Trophoblast cell (in vitro differentiated cells and primary cell): ENCODE measurements around the gene BROX.

Source experiments
- DNase-seq, 2 donors: peaks; one replicate each; pipeline ENCODE4 v3.0.0-alpha.2; 2016
- H2AFZ ChIP-seq: 2 replicates; pipeline ENCODE4 v1.6.1; 2013; ENCODE audit warnings: low read length, moderate library complexity, mild to moderate bottlenecking; ENCODE audit not compliant: insufficient read depth, poor library complexity
- H2AK5ac ChIP-seq: 2 replicates; pipeline ENCODE4 v1.6.1; 2013; ENCODE audit warnings: mild to moderate bottlenecking, low read length
- H2BK120ac ChIP-seq: 2 replicates; pipeline ENCODE4 v1.6.1; 2013; ENCODE audit warnings: low read length, mild to moderate bottlenecking, moderate library complexity; ENCODE audit not compliant: insufficient read depth, poor library complexity
- H2BK12ac ChIP-seq: 2 replicates; pipeline ENCODE4 v1.6.1; 2013; ENCODE audit warnings: mild to moderate bottlenecking, low read length, moderate library complexity
- H2BK5ac ChIP-seq: 2 replicates; pipeline ENCODE4 v1.6.1; 2013; ENCODE audit warnings: low read length, low read depth, moderate library complexity, mild to moderate bottlenecking; ENCODE audit not compliant: poor library complexity
- H3K14ac ChIP-seq: 2 replicates; pipeline ENCODE4 v1.6.1; 2013; ENCODE audit warnings: mild to moderate bottlenecking, low read length
- H3K18ac ChIP-seq: 2 replicates; pipeline ENCODE4 v1.6.1; 2013; ENCODE audit warnings: mild to moderate bottlenecking, low read length
- H3K23ac ChIP-seq: 2 replicates; pipeline ENCODE4 v1.6.1; 2013; ENCODE audit warnings: low read length
- H3K27ac ChIP-seq: 2 replicates; pipeline ENCODE4 v1.5.1; 2013; ENCODE audit warnings: low read depth, mild to moderate bottlenecking, inconsistent platforms, low read length, moderate library complexity
- H3K27me3 ChIP-seq: 2 replicates; pipeline ENCODE4 v1.6.1; 2013; ENCODE audit warnings: inconsistent platforms, mild to moderate bottlenecking, low read length, moderate library complexity; ENCODE audit not compliant: insufficient read depth
- H3K36me3 ChIP-seq, 2 experiments: 1 replicate in 1 of 2; 2 replicates in 1 of 2; pipeline ENCODE4 v1.6.1; 2013; ENCODE audit warnings: low read length in 2 of 2, mild to moderate bottlenecking in 2 of 2, moderate library complexity in 1 of 2; ENCODE audit not compliant: insufficient read depth in 2 of 2, control insufficient read depth in 1 of 2
- H3K4ac ChIP-seq: 2 replicates; pipeline ENCODE4 v1.6.1; 2013; ENCODE audit warnings: low read depth, mild to moderate bottlenecking, low read length, moderate library complexity
- H3K4me1 ChIP-seq, 2 experiments: 1 replicate in 1 of 2; 2 replicates in 1 of 2; pipeline ENCODE4 v1.6.1; 2013; ENCODE audit warnings: low read length in 2 of 2, mild to moderate bottlenecking in 2 of 2, moderate library complexity in 1 of 2; ENCODE audit not compliant: insufficient read depth in 2 of 2, control insufficient read depth in 1 of 2
- H3K4me2 ChIP-seq: 2 replicates; pipeline ENCODE4 v1.6.1; 2013; ENCODE audit warnings: inconsistent platforms, mild to moderate bottlenecking, low read length, moderate library complexity
- H3K4me3 ChIP-seq: 2 replicates; pipeline ENCODE4 v1.5.1; 2013; ENCODE audit warnings: mild to moderate bottlenecking, low read depth, low read length, inconsistent platforms
- H3K79me1 ChIP-seq: one replicate; pipeline ENCODE4 v1.6.1; 2013; ENCODE audit warnings: low read length
- H3K79me2 ChIP-seq: 2 replicates; pipeline ENCODE4 v1.6.1; 2013; ENCODE audit warnings: low read length, mild to moderate bottlenecking; ENCODE audit not compliant: control insufficient read depth, insufficient read depth, poor library complexity
- H3K9ac ChIP-seq: 2 replicates; pipeline ENCODE4 v1.6.1; 2013; ENCODE audit warnings: mild to moderate bottlenecking, low read length
- H3K9me3 ChIP-seq: 2 replicates; pipeline ENCODE4 v1.6.1; 2013; ENCODE audit warnings: low read depth, mild to moderate bottlenecking, control low read depth, inconsistent platforms, low read length; ENCODE audit not compliant: insufficient read depth
- H4K12ac ChIP-seq: 2 replicates; pipeline ENCODE4 v1.6.1; 2013; ENCODE audit warnings: low read depth, mild to moderate bottlenecking, low read length, moderate library complexity
- H4K8ac ChIP-seq: 2 replicates; pipeline ENCODE4 v1.6.1; 2013; ENCODE audit warnings: low read depth, mild to moderate bottlenecking, low read length, moderate library complexity
- H4K91ac ChIP-seq: one replicate; pipeline ENCODE4 v1.6.1; 2013; ENCODE audit warnings: low read depth, mild to moderate bottlenecking, low read length, moderate library complexity
- whole genome bisulfite sequencing: extraction: QIAGEN DNeasy Blood & Tissue Kit; methylation state at CpG from one replicate; pipeline ENCODE4 v1.1.7; 2013; ENCODE audit warnings: missing lambda C conversion rate; ENCODE audit not compliant: insufficient read length, insufficient coverage; ENCODE audit errors: extremely low coverage; 5-methylcytosine and 5-hydroxymethylcytosine counted together

The BROX gene

DNA sequence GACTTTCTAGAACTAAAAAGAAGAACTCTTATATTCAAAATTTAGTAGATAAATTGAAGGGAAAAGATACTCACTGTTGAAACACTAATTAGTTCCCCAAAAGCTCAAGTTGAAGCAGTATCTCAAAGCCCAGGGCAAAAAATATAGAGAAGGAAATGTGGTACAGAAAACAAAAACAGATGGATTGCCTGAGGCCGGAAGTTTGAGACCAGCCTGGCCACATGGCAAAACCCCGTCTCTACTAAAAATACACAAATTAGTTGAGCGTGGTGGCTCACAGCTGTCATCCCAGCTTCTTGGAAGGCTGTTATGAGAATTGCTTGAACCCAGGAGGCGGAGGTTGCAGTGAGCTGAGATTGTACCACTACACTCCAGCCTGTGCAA lies 60.6 kb downstream of the BROX start:
- Histone ChIP-seq H3K36me3 (peaks cover 0 to 3% of the 10 kb centered on the region in 2 experiments), H3K9ac (no peak overlapping the region), H3K23ac (no peak overlapping the region), H3K4me2 (no peak overlapping the region), H3K4me3 (no peak overlapping the region), H3K9me3 (peaks cover 3% of the 10 kb centered on the region), H3K27me3 (no peaks in the 10 kb centered on the region), H2BK5ac (no peak overlapping the region), H3K27ac (no peak overlapping the region), H2BK12ac (no peak overlapping the region), H3K79me2 (no peaks in the 10 kb centered on the region), H3K18ac (no peak overlapping the region), H4K12ac (no peak overlapping the region), H3K79me1 (no peaks in the 10 kb centered on the region), H3K4me1 (no peaks in the 10 kb centered on the region), H3K14ac (no peak overlapping the region), H2AFZ (no peak overlapping the region), H4K91ac (no peak overlapping the region), H2BK120ac (no peak overlapping the region), H4K8ac (no peak overlapping the region), H2AK5ac (no peak overlapping the region), H3K4ac (no peak overlapping the region)
- no CpG with 5 or more reads among the region's 4 CpGs for WGBS
- no peak for DNase-seq

DNA sequence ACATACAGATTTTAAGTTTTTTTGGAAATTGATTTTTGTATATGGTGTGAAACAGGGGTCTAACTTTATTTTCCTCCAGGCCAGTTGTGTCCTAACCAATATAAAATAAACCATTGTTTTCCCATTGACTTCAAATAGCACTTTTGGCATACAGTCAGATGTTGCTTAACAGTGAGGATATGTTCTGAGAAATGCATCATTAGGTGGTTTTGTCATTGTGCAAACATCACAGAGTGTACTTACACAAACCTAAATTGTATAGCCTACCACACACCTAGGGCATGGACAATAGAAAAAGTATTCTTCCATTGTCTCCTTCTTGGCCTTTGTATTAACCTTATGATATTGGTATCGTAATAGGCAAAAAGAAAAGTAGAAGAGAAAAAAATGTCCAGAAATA lies 65.1 kb downstream of the BROX start:
- WGBS, result no CpG with 5 or more reads among the region's 1 CpG
- Histone ChIP-seq H3K14ac (no peak overlapping the region), H2BK5ac (no peak overlapping the region)

DNA sequence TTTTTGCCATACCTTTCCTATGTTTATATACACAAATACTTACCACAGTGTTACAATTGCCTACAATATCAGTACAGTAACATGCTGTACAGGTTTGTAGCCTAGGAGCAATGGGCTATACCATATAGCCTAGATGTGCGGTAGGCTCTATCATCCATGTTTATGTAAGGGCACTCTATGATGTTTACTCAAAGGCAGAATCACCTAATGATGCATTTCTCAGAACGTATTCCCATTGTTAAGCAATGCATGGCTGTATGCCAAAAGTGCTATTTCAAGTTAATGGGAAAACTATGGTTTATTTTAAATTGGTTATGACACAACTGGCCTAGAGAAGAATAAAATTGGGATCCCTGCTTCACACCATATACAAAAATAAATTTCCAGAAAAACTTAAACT lies 65.6 kb downstream of the BROX start:
- H3K9me3 ChIP-seq, result no peaks in the 10 kb centered on the region
- no peak overlapping the region for H3K23ac ChIP-seq
- H3K79me2 ChIP-seq, result no peaks in the 10 kb centered on the region
- no peak overlapping the region for H2BK120ac ChIP-seq
- no peaks in the 10 kb centered on the region for H3K4me1 ChIP-seq
- no peak overlapping the region for H2BK12ac ChIP-seq
- no peak overlapping the region for H3K14ac ChIP-seq
- H3K79me1 ChIP-seq, result no peaks in the 10 kb centered on the region
- no peak overlapping the region for H3K4me2 ChIP-seq
- H3K27me3 ChIP-seq, result no peaks in the 10 kb centered on the region
- H2AK5ac ChIP-seq, result no peak overlapping the region
- H4K12ac ChIP-seq, result no peak overlapping the region
- DNase-seq, result no peak
- H3K36me3 ChIP-seq, result no peaks in the 10 kb centered on the region
- H2BK5ac ChIP-seq, result no peak overlapping the region
- no peak overlapping the region for H4K8ac ChIP-seq
- H3K27ac ChIP-seq, result no peak overlapping the region
- no CpG with 5 or more reads among the region's 2 CpGs for WGBS
- no peak overlapping the region for H3K4ac ChIP-seq
- no peak overlapping the region for H3K18ac ChIP-seq
- no peak overlapping the region for H3K9ac ChIP-seq
- no peak overlapping the region for H4K91ac ChIP-seq
- no peak overlapping the region for H3K4me3 ChIP-seq
- H2AFZ ChIP-seq, result no peak overlapping the region

More for the DNA sequence above, 65.1 kb downstream of the BROX start:
- H4K12ac ChIP-seq, result no peak overlapping the region
- no peak overlapping the region for H2BK12ac ChIP-seq
- no peaks in the 10 kb centered on the region for H3K79me1 ChIP-seq
- no peak overlapping the region for H4K91ac ChIP-seq
- H3K9me3 ChIP-seq, result no peaks in the 10 kb centered on the region
- H3K27me3 ChIP-seq, result no peaks in the 10 kb centered on the region
- no peak overlapping the region for H2AFZ ChIP-seq
- no peak overlapping the region for H3K18ac ChIP-seq
- no peak overlapping the region for H4K8ac ChIP-seq
- no peak overlapping the region for H3K4me3 ChIP-seq
- H3K79me2 ChIP-seq, result no peaks in the 10 kb centered on the region
- H2AK5ac ChIP-seq, result no peak overlapping the region
- H3K27ac ChIP-seq, result no peak overlapping the region
- H3K23ac ChIP-seq, result no peak overlapping the region
- H3K4me2 ChIP-seq, result no peak overlapping the region
- no peaks in the 10 kb centered on the region for H3K36me3 ChIP-seq
- no peak for DNase-seq
- H3K4ac ChIP-seq, result no peak overlapping the region
- no peak overlapping the region for H3K9ac ChIP-seq
- H2BK120ac ChIP-seq, result no peak overlapping the region
- no peaks in the 10 kb centered on the region for H3K4me1 ChIP-seq

DNA sequence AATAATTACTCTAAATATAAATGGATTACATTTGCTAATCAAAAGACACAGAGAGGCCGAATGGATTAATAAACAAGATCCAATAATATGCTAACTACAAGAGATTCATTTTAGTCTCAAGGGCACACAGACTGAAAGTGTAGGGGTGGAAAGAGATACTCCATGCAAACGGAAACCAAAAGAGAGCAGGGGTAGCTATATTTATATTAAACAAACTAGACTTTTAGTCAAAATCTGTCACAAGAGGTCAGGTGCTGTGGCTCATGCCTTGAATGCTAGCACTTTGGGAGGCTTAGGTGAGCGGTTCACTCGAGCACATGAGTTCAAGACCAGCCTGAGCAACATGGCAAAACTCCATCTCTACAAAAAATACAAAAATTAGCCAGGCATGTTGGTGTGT lies 68.9 kb downstream of the BROX start:
- H3K27me3 ChIP-seq, result no peaks in the 10 kb centered on the region
- H3K79me1 ChIP-seq, result no peaks in the 10 kb centered on the region
- WGBS, result no CpG with 5 or more reads among the region's 4 CpGs
- H3K9me3 ChIP-seq, result no peaks in the 10 kb centered on the region
- no peak overlapping the region for H3K23ac ChIP-seq
- no peak overlapping the region for H3K14ac ChIP-seq
- H4K12ac ChIP-seq, result no peak overlapping the region
- no peak overlapping the region for H4K8ac ChIP-seq
- H2AK5ac ChIP-seq, result no peak overlapping the region
- no peak overlapping the region for H3K18ac ChIP-seq
- H3K4ac ChIP-seq, result no peak overlapping the region
- no peak overlapping the region for H2BK5ac ChIP-seq
- H3K27ac ChIP-seq, result no peak overlapping the region
- H3K4me3 ChIP-seq, result no peak overlapping the region
- no peaks in the 10 kb centered on the region for H3K79me2 ChIP-seq
- no peak for DNase-seq
- no peak overlapping the region for H2BK12ac ChIP-seq
- H2BK120ac ChIP-seq, result no peak overlapping the region
- H2AFZ ChIP-seq, result no peak overlapping the region
- no peak overlapping the region for H3K9ac ChIP-seq
- H3K36me3 ChIP-seq, result no peaks in the 10 kb centered on the region
- no peaks in the 10 kb centered on the region for H3K4me1 ChIP-seq
- H4K91ac ChIP-seq, result no peak overlapping the region
- no peak overlapping the region for H3K4me2 ChIP-seq

DNA sequence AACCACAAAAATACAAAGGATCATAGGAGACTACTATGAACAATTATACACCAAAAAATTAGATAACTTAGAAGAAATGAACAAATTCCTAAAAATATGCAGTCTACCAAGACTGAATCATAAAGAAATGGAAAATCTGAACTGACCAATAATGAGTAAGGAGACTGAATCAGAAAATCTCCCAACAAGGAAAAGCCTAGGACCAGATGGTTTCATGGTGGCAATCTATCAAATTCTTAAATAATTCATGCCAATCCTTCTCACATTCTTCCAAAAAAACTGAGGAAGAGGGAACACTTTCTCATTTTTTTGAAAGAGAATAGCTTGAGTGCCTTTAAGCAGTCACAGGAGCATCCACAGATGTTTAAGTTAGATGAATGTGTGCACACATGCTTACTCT lies 70.7 kb downstream of the BROX start:
- Histone ChIP-seq H2BK5ac (no peak overlapping the region), H3K27me3 (no peaks in the 10 kb centered on the region)

More for the DNA sequence above, 70.7 kb downstream of the BROX start:
- no peak overlapping the region for H3K14ac ChIP-seq
- no peak overlapping the region for H3K23ac ChIP-seq
- no peak overlapping the region for H2BK120ac ChIP-seq
- H3K36me3 ChIP-seq, result no peaks in the 10 kb centered on the region
- H3K4me2 ChIP-seq, result no peak overlapping the region
- no peaks in the 10 kb centered on the region for H3K9me3 ChIP-seq
- H2BK12ac ChIP-seq, result no peak overlapping the region
- H4K91ac ChIP-seq, result no peak overlapping the region
- DNase-seq, result no peak
- H3K27ac ChIP-seq, result no peak overlapping the region
- no peaks in the 10 kb centered on the region for H3K79me1 ChIP-seq
- no peak overlapping the region for H2AK5ac ChIP-seq
- H4K12ac ChIP-seq, result no peak overlapping the region
- no peak overlapping the region for H4K8ac ChIP-seq
- H3K4me1 ChIP-seq, result no peaks in the 10 kb centered on the region
- no peak overlapping the region for H2AFZ ChIP-seq
- H3K18ac ChIP-seq, result no peak overlapping the region
- no peaks in the 10 kb centered on the region for H3K79me2 ChIP-seq
- H3K4me3 ChIP-seq, result no peak overlapping the region
- H3K9ac ChIP-seq, result no peak overlapping the region
- H3K4ac ChIP-seq, result no peak overlapping the region
